Neural progenitor cell (in vitro differentiated cells): ENCODE results near the gene QSOX1. TPM values are rescaled to one million over a fixed set of nuclear protein-coding genes. Genes with fewer than 3 reads are reported as not detected.

Source experiments
- DNase-seq: peaks from one replicate; pipeline ENCODE4 v3.0.0-alpha.2; 2016; ENCODE audit warnings: low spot score
- H2AFZ ChIP-seq: fragments of 200-600 bp; sonication (generic); replicated peaks from 2 replicates; pipeline ENCODE4 v1.6.1; 2016; ENCODE audit warnings: antibody characterized with exemption
- H3F3A ChIP-seq: fragments of 200-600 bp; sonication (generic); 2 replicates; pipeline ENCODE4 v1.6.1; 2016; ENCODE audit warnings: antibody characterized with exemption, low read depth
- H3K27ac ChIP-seq: fragments of 200-600 bp; sonication (generic); 2 replicates; pipeline ENCODE4 v1.5.1; 2016; ENCODE audit warnings: mild to moderate bottlenecking
- H3K27me3 ChIP-seq: fragments of 200-600 bp; sonication (generic); 2 replicates; pipeline ENCODE4 v1.6.1; 2016; ENCODE audit warnings: mild to moderate bottlenecking, moderate library complexity
- H3K36me3 ChIP-seq: fragments of 200-600 bp; sonication (generic); 2 replicates; pipeline ENCODE4 v1.5.1; 2016
- H3K4me1 ChIP-seq: fragments of 200-600 bp; sonication (generic); 2 replicates; pipeline ENCODE4 v1.6.1; 2016; ENCODE audit warnings: mixed run types
- H3K4me2 ChIP-seq: fragments of 200-600 bp; sonication (generic); 2 replicates; pipeline ENCODE4 v1.6.1; 2016
- H3K4me3 ChIP-seq: fragments of 200-600 bp; sonication (generic); 2 replicates; pipeline ENCODE4 v1.5.1; 2016
- H3K79me2 ChIP-seq: fragments of 200-600 bp; sonication (generic); 2 replicates; pipeline ENCODE4 v1.6.1; 2016; ENCODE audit warnings: low read depth
- H3K9ac ChIP-seq: fragments of 200-600 bp; sonication (generic); 2 replicates; pipeline ENCODE4 v1.6.1; 2016
- H3K9me3 ChIP-seq: fragments of 200-600 bp; sonication (generic); 2 replicates; pipeline ENCODE4 v1.5.1; 2016; ENCODE audit warnings: low read depth
- H4K20me1 ChIP-seq: fragments of 200-600 bp; sonication (generic); 2 replicates; pipeline ENCODE4 v1.6.1; 2016; ENCODE audit warnings: low read depth
- H3K27ac Mint-ChIP-seq: 3 replicates; pipeline ENCODE4 v1.8.0; 2021; ENCODE audit warnings: mixed read lengths
- H3K27me3 Mint-ChIP-seq: 2 replicates; pipeline ENCODE4 v1.8.0; 2022; ENCODE audit warnings: low read depth, mild to moderate bottlenecking, inconsistent platforms, moderate library complexity, mixed read lengths; ENCODE audit not compliant: insufficient read depth
- H3K36me3 Mint-ChIP-seq: 3 replicates; pipeline ENCODE4 v1.8.0; 2021; ENCODE audit warnings: mixed read lengths
- H3K4me1 Mint-ChIP-seq: 3 replicates; pipeline ENCODE4 v1.8.0; 2021; ENCODE audit warnings: mixed read lengths
- H3K4me3 Mint-ChIP-seq: 3 replicates; pipeline ENCODE4 v1.8.0; 2021; ENCODE audit warnings: mild to moderate bottlenecking, moderate library complexity, mixed read lengths
- H3K9me3 Mint-ChIP-seq: 3 replicates; pipeline ENCODE4 v1.8.0; 2020; ENCODE audit warnings: mixed read lengths
- CTCF ChIP-seq: fragments of 200-600 bp; sonication (generic); IDR thresholded peaks from 2 replicates; pipeline ENCODE4 v1.5.1; 2017; ENCODE audit warnings: antibody characterized with exemption, mild to moderate bottlenecking
- EZH2 ChIP-seq: fragments of 200-600 bp; sonication (generic); IDR thresholded peaks from 2 replicates; pipeline ENCODE4 v1.6.1; 2017; ENCODE audit warnings: antibody characterized with exemption, mild to moderate bottlenecking, moderate library complexity
- EZH2phosphoT487 ChIP-seq: fragments of 200-600 bp; sonication (generic); IDR thresholded peaks from 2 replicates; pipeline ENCODE4 v1.6.1; 2017; ENCODE audit warnings: antibody characterized with exemption
- total RNA-seq: library from RNA; depleted of rRNA; stranded (reverse); fragments of >200 nt; gene quantifications from 2 replicates; pipeline ENCODE4 v1.2.3, GENCODE V29; 2015; ENCODE audit warnings: low replicate concordance

Gene QSOX1
- total RNA-seq, 1 donor from 2014 or later: 13.6 TPM

- Histone ChIP-seq H3K9ac (no peak overlapping the region), H3K36me3 (no peaks in the 10 kb centered on the region), H3F3A (peaks cover 5% of the 10 kb centered on the region), H3K4me3 (no peak overlapping the region), H2AFZ (no peak overlapping the region), H3K27ac (no peak overlapping the region), H3K79me2 (no peaks in the 10 kb centered on the region), H3K27me3 (no peaks in the 10 kb centered on the region), H3K4me1 (peaks cover 19% of the 10 kb centered on the region), H3K9me3 (no peaks in the 10 kb centered on the region), H3K4me2 (no peak overlapping the region), H4K20me1 (peaks cover 29% of the 10 kb centered on the region)
- Mint-ChIP-seq H3K9me3 (no peaks in the 10 kb centered on the region), H3K4me3 (no peak overlapping the region), H3K4me1 (peaks cover 15% of the 10 kb centered on the region), H3K27ac (no peak overlapping the region), H3K36me3 (peaks cover 10% of the 10 kb centered on the region), H3K27me3 (peaks cover 18% of the 10 kb centered on the region)
- no peak for DNase-seq
- TF ChIP-seq EZH2 (no peak), EZH2phosphoT487 (no peak), CTCF (no peak)
Measured at GRCh38 chr1:180197231-180197630, 42.6 kb downstream of the QSOX1 start.

GRCh38 chr1:180198196-180198595 lies 43.5 kb downstream of the QSOX1 start:
- H4K20me1 ChIP-seq: peaks cover 29% of the 10 kb centered on the region
- H3K4me1 ChIP-seq: peaks cover 19% of the 10 kb centered on the region
- H3K27me3 ChIP-seq: no peaks in the 10 kb centered on the region
- no peaks in the 10 kb centered on the region for H3K79me2 ChIP-seq
- no peaks in the 10 kb centered on the region for H3K9me3 ChIP-seq
- H2AFZ ChIP-seq: no peak overlapping the region
- peaks cover 4% of the 10 kb centered on the region for H3K36me3 Mint-ChIP-seq
- peaks cover 18% of the 10 kb centered on the region for H3K27me3 Mint-ChIP-seq
- peaks cover 13% of the 10 kb centered on the region for H3K4me1 Mint-ChIP-seq
- no peak overlapping the region for H3K27ac ChIP-seq
- no peaks in the 10 kb centered on the region for H3K36me3 ChIP-seq
- no peak overlapping the region for H3K4me3 Mint-ChIP-seq
- H3F3A ChIP-seq: peaks cover 5% of the 10 kb centered on the region
- H3K9me3 Mint-ChIP-seq: no peaks in the 10 kb centered on the region
- DNase-seq: peak; percentile 84
- no peak overlapping the region for H3K27ac Mint-ChIP-seq
- TF ChIP-seq EZH2phosphoT487: no peak
- TF ChIP-seq CTCF: no peak
- no peak for TF ChIP-seq EZH2
- peak overlapping the region; percentile 26 for H3K4me2 ChIP-seq
- no peak overlapping the region for H3K9ac ChIP-seq
- H3K4me3 ChIP-seq: no peak overlapping the region

GRCh38 chr1:180198611-180199010 lies 43.9 kb downstream of the QSOX1 start:
- H3K9me3 ChIP-seq: no peaks in the 10 kb centered on the region
- no peak overlapping the region for H2AFZ ChIP-seq
- no peak overlapping the region for H3K4me3 ChIP-seq
- Mint-ChIP-seq H3K36me3 (peaks cover 4% of the 10 kb centered on the region), H3K27me3 (peaks cover 18% of the 10 kb centered on the region), H3K27ac (no peak overlapping the region), H3K4me3 (no peak overlapping the region), H3K4me1 (peaks cover 13% of the 10 kb centered on the region), H3K9me3 (no peaks in the 10 kb centered on the region)
- peaks cover 5% of the 10 kb centered on the region for H3F3A ChIP-seq
- H3K27ac ChIP-seq: no peak overlapping the region
- no peaks in the 10 kb centered on the region for H3K36me3 ChIP-seq
- no peaks in the 10 kb centered on the region for H3K27me3 ChIP-seq
- no peak overlapping the region for H3K9ac ChIP-seq
- H3K79me2 ChIP-seq: no peaks in the 10 kb centered on the region
- H3K4me1 ChIP-seq: peaks cover 19% of the 10 kb centered on the region
- H3K4me2 ChIP-seq: peak overlapping the region; percentile 26
- peaks cover 29% of the 10 kb centered on the region for H4K20me1 ChIP-seq
- TF ChIP-seq EZH2phosphoT487 (no peak), EZH2 (no peak), CTCF (no peak)
- DNase-seq: no peak

- Histone ChIP-seq H3F3A (peaks cover 5% of the 10 kb centered on the region), H3K9me3 (no peaks in the 10 kb centered on the region), H3K4me1 (peaks cover 19% of the 10 kb centered on the region), H3K36me3 (no peaks in the 10 kb centered on the region), H3K9ac (no peak overlapping the region), H4K20me1 (peaks cover 29% of the 10 kb centered on the region), H3K79me2 (no peaks in the 10 kb centered on the region), H3K4me2 (no peak overlapping the region), H2AFZ (no peak overlapping the region), H3K4me3 (no peak overlapping the region), H3K27ac (no peak overlapping the region), H3K27me3 (no peaks in the 10 kb centered on the region)
- H3K4me1 Mint-ChIP-seq: peaks cover 13% of the 10 kb centered on the region
- H3K36me3 Mint-ChIP-seq: peaks cover 4% of the 10 kb centered on the region
- H3K27me3 Mint-ChIP-seq: peaks cover 18% of the 10 kb centered on the region
- no peak overlapping the region for H3K4me3 Mint-ChIP-seq
- H3K27ac Mint-ChIP-seq: no peak overlapping the region
- no peak for DNase-seq
- no peak for TF ChIP-seq CTCF
- TF ChIP-seq EZH2: no peak
- TF ChIP-seq EZH2phosphoT487: no peak
- no peaks in the 10 kb centered on the region for H3K9me3 Mint-ChIP-seq
Measured at GRCh38 chr1:180199018-180199417, 44.3 kb downstream of the QSOX1 start.
